ENCODE results near the gene SNX30. TPM values are rescaled to one million over a fixed set of nuclear protein-coding genes. Genes with fewer than 3 reads are reported as not detected.
A peak's percentile ranks its signal among the peaks of the same experiment; 100 is the strongest.
"Not testable (repeated sequence)": the region's sequence is repeated elsewhere in the genome, so short reads cannot be mapped to it uniquely, and the experiment has no call there.

Gene SNX30
- total RNA-seq, 1 donor from 2014 or later: 12.7 TPM

DNA sequence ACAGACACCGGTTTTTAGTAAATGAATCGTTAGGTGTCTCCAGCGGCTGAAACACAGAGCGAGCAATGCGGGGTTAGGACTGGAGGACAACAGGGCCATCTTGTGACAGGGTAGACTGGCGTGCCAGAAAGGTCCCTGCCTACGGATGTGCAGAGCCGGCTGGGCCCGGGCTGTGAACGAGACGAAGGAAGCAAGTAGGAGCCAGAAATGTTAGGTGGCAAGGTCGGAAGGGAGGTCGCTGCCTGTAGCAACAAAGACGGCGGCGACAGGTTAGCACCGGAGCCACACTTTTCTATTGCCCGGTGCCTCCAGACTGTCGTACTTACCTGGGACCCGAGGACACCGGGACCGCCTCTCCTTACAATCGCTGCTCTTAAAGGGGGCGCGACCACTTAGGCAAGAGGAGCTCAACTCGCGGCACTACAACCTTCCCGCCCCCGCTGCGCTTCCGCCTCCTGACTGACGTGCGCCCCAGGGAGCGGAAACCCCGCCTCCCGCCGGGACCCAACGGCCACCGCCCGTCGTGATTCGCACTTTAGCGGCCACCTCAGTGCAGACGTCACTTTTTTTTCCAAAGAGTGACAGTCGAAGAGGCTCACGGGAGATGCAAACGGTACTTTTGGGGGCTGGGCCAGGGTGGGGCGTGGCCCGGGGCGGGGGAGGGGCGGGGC, 32.8 kb upstream of the SNX30 start, which contains the start of gene INIP:
INIP (minus strand) TSS at position 457 of the 671 bp plus-strand sequence. CDS start 1,632 bp downstream, outside the sequence.
- peaks cover 9% of the 10 kb centered on the region for H3K36me3 Mint-ChIP-seq
- peak within 1 kb of the TSS; percentile 99 for H3K27ac Mint-ChIP-seq
- peak; percentile 85 to 93 for DNase-seq (ENCODE audit: low spot score in 2 of 2, unreplicated experiment in 2 of 2)
- H3K27me3 Mint-ChIP-seq (ENCODE audit: low read depth): no peaks in the 10 kb centered on the region
- peak within 1 kb of the TSS; percentile 98 for H3K4me3 Mint-ChIP-seq
- H3K4me1 Mint-ChIP-seq: peaks cover 7% of the 10 kb centered on the region
- TF ChIP-seq, protein P1, sequence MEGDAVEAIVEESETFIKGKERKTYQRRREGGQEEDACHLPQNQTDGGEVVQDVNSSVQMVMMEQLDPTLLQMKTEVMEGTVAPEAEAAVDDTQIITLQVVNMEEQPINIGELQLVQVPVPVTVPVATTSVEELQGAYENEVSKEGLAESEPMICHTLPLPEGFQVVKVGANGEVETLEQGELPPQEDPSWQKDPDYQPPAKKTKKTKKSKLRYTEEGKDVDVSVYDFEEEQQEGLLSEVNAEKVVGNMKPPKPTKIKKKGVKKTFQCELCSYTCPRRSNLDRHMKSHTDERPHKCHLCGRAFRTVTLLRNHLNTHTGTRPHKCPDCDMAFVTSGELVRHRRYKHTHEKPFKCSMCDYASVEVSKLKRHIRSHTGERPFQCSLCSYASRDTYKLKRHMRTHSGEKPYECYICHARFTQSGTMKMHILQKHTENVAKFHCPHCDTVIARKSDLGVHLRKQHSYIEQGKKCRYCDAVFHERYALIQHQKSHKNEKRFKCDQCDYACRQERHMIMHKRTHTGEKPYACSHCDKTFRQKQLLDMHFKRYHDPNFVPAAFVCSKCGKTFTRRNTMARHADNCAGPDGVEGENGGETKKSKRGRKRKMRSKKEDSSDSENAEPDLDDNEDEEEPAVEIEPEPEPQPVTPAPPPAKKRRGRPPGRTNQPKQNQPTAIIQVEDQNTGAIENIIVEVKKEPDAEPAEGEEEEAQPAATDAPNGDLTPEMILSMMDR (IDR thresholded peaks at IDR 0.05; ENCODE audit: unreplicated experiment): no peak
- peaks cover 4% of the 10 kb centered on the region for H3K9me3 Mint-ChIP-seq

DNA sequence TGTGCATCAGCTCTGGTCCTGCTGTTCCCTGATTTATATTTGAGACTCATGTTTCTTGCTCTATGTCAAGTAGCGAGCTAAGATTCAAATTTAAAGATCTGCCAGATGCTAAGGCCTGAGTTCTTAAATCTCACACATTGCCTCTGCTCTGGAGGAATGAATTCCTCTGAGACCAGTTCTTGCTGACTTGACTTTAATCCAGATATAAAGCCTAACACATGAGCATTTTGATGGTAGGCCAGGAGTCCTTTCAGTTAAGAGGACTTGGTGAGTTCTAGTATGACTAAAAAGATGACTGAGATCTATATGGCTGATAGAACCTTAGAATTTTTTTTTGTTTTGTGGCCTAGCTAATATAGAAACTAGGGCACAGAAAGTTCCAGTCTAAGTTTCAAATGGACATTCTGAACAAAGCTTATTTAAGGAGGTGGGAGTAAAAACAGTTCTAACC, 31.3 kb upstream of the SNX30 start:
- Mint-ChIP-seq H3K4me3 (peak overlapping the region; percentile 60), H3K9me3 (no peaks in the 10 kb centered on the region), H3K4me1 (peaks cover 7% of the 10 kb centered on the region), H3K27me3 (ENCODE audit: low read depth) (no peaks in the 10 kb centered on the region), H3K36me3 (no peaks in the 10 kb centered on the region), H3K27ac (peak overlapping the region; percentile 39)
- TF ChIP-seq, protein P1 (IDR thresholded peaks at IDR 0.05; ENCODE audit: unreplicated experiment): no peak
- DNase-seq (ENCODE audit: low spot score in 2 of 2, unreplicated experiment in 2 of 2): no peak

DNA sequence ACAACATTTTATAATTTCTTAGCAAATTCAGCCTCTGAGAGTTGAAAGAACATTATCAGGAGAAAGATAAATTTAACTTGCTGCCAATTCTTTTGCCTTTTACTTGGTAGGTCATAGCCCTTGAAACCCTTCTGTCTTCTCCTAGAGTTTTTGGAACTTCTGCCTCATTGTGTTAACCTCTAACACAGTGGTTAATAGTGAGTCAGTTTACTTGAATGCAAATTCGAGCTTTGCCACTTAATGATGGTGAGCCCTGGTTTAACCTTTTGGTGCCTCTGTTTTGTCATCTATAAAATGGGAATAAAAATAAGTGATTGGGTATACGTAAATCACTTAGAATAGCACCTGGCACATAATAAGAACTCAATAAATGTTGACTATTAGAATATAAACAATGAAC, 30.9 kb upstream of the SNX30 start:
- H3K36me3 Mint-ChIP-seq: no peaks in the 10 kb centered on the region
- TF ChIP-seq, protein P1 (IDR thresholded peaks at IDR 0.05; ENCODE audit: unreplicated experiment): no peak
- H3K27ac Mint-ChIP-seq: no peak overlapping the region
- no peak overlapping the region for H3K4me3 Mint-ChIP-seq
- no peaks in the 10 kb centered on the region for H3K9me3 Mint-ChIP-seq
- peaks cover 7% of the 10 kb centered on the region for H3K4me1 Mint-ChIP-seq
- no peaks in the 10 kb centered on the region for H3K27me3 Mint-ChIP-seq (ENCODE audit: low read depth)
- no peak for DNase-seq (ENCODE audit: low spot score in 2 of 2, unreplicated experiment in 2 of 2)

DNA sequence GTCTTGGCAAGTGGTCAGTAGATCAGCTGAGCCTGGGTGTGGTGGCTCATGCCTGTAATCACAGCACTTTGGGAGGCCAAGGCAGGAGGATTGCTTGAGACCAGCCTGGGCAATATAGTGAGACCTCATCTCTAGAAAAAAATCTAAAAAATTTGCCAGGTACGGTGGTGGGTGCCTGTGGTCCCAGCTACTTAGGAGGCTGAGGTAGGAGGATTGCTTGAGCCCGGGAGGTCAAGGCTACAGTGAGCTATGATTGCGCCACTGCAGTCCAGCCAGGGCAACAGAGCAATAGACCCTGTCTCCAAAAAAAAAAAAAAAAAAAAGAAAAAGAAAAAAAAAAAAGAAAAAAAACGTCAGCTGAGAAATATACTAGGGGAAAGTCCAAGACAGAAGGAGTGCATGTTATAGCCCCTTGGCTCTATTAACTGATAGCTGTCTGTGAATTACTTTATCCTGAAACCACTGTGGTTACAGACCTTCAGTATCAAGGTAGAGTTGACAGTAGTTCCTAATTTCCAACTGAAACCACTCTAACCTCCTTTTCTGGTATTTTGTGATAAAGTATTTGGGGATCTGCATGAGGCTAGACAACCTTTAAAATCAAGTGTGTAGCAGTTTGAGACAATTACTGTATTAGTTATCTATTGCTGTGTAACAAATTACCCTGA, 30.3 kb upstream of the SNX30 start:
- no peak overlapping the region for H3K27ac Mint-ChIP-seq
- H3K9me3 Mint-ChIP-seq: no peaks in the 10 kb centered on the region
- no peaks in the 10 kb centered on the region for H3K36me3 Mint-ChIP-seq
- no peak overlapping the region for H3K4me3 Mint-ChIP-seq
- DNase-seq (ENCODE audit: low spot score in 2 of 2, unreplicated experiment in 2 of 2): no peak
- TF ChIP-seq, protein P1 (IDR thresholded peaks at IDR 0.05; ENCODE audit: unreplicated experiment): no peak
- no peaks in the 10 kb centered on the region for H3K27me3 Mint-ChIP-seq (ENCODE audit: low read depth)
- H3K4me1 Mint-ChIP-seq: peaks cover 7% of the 10 kb centered on the region

DNA sequence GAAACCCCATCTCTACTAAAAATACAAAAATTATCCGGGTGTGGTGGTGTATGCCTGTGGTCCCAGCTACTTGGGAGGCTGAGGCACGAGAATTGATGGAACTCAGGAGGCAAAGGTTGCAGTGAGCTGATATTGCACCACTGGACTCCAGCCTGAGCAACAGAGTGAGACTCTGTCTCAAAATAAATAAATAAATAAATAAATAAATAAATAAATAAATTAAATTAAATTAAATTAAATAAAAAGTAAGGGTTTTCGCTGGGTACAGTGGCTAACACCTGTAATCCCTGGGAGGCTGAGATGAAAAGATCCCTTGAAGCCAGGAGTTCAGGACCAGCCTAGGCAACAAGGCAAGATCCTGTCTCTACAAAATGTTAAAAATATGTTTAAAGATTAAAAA, 27.8 kb upstream of the SNX30 start:
- H3K4me1 Mint-ChIP-seq; H3K36me3 Mint-ChIP-seq; H3K27me3 Mint-ChIP-seq (ENCODE audit: low read depth); H3K9me3 Mint-ChIP-seq; H3K4me3 Mint-ChIP-seq; H3K27ac Mint-ChIP-seq; DNase-seq (ENCODE audit: low spot score in 2 of 2, unreplicated experiment in 2 of 2): not testable (repeated sequence)

DNA sequence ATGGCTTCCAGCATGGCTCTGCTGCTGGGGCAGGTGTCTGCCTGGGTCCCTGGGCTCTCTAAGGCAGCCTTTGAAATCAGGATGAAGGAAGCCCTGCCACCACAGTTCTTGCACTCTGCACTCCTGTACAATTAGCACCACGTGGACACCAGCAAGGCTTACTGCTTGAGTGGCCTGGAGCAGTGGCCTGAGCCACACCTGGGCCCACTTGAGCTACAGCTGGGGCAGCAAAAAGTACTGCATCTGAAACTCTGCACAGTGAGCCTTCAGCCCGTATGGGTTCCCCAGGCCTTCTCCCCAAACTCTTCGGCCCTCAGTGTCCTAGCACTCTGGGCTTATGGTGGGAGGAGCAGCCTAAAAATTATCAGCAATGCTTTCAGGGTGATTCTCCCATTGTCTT, 24.6 kb upstream of the SNX30 start:
- TF ChIP-seq, protein P1 (IDR thresholded peaks at IDR 0.05; ENCODE audit: unreplicated experiment): no peak
- H3K4me3 Mint-ChIP-seq: no peak overlapping the region
- H3K36me3 Mint-ChIP-seq: no peaks in the 10 kb centered on the region
- H3K9me3 Mint-ChIP-seq: no peaks in the 10 kb centered on the region
- no peaks in the 10 kb centered on the region for H3K4me1 Mint-ChIP-seq
- H3K27me3 Mint-ChIP-seq (ENCODE audit: low read depth): no peaks in the 10 kb centered on the region
- H3K27ac Mint-ChIP-seq: no peak overlapping the region
- no peak for DNase-seq (ENCODE audit: low spot score in 2 of 2, unreplicated experiment in 2 of 2)
